GM12878 (cell line): Measurements from ENCODE around the gene CREB5. TPM values are rescaled to one million over a fixed set of nuclear protein-coding genes. Genes with fewer than 3 reads are reported as not detected.

ENCODE experiments used
- ATAC-seq: fragments of 200-7000 bp; cut with Tn5 transposase; 3 replicates; pipeline ENCODE4 v1.9.1; 2020; ENCODE audit warnings: mild to moderate bottlenecking, moderate library complexity
- BruUV-seq: library from RNA; stranded (reverse); fragments of 400-500 nt; replicated peaks from 2 replicates; lab custom pipeline; 2021; lab: Mats Ljungman, UMichigan
- CTCF ChIA-PET: fragments of 300-600 bp; sonication (Branson Sonifier 250); formaldehyde crosslinking; extraction: SDS; loops from one replicate; lab custom pipeline; 2021; ENCODE audit warnings: inconsistent platforms; lab: Yijun Ruan, JAX
- POLR2A ChIA-PET: fragments of 350-600 bp; formaldehyde crosslinking; extraction: SDS; loops from one replicate; lab custom pipeline; 2021; ENCODE audit warnings: inconsistent platforms; lab: Charles Lee
- RAD21 ChIA-PET: fragments of 300-600 bp; sonication (Branson Sonifier 250); formaldehyde crosslinking; loops from one replicate; lab custom pipeline; 2023; ENCODE audit warnings: antibody characterized with exemption; ENCODE audit not compliant: unreplicated experiment; lab: Charles Lee
- SMC1A ChIA-PET: fragments of 300-600 bp; sonication (Branson Sonifier 250); formaldehyde crosslinking; loops from one replicate; lab custom pipeline; 2023; ENCODE audit not compliant: unreplicated experiment, uncharacterized antibody; lab: Charles Lee
- DNase-seq: peaks from one replicate; pipeline ENCODE4 v3.0.0-alpha.2; 2011; ENCODE audit warnings: low read depth, low spot score
- FAIRE-seq: peaks from 3 replicates; lab custom pipeline; 2011; peaks lifted over from hg19 to GRCh38; lab: Jason Lieb, UNC
- H2AFZ ChIP-seq: 2 replicates; pipeline ENCODE4 v1.6.0; 2011; ENCODE audit warnings: low read depth, low read length, control low read depth; ENCODE audit not compliant: control insufficient read depth
- H3K27ac ChIP-seq: 2 replicates; pipeline ENCODE4 v1.5.1; 2011; ENCODE audit warnings: control low read depth; ENCODE audit not compliant: control insufficient read depth, insufficient read depth
- H3K27me3 ChIP-seq, 2 experiments: replicated peaks in 1 of 2; 2 replicates each; pipeline versions ENCODE4 v1.6.0 to v1.6.1; 2011; ENCODE audit warnings: low read length in 1 of 2; ENCODE audit not compliant: control insufficient read depth in 2 of 2, insufficient read depth in 2 of 2
- H3K36me3 ChIP-seq, 2 experiments: 2 replicates each; pipeline ENCODE4 v1.5.1; 2011; ENCODE audit warnings: low read length in 1 of 2; ENCODE audit not compliant: control insufficient read depth in 2 of 2, insufficient read depth in 2 of 2
- H3K4me1 ChIP-seq: 2 replicates; pipeline ENCODE4 v1.6.1; 2011; ENCODE audit warnings: mild to moderate bottlenecking, low read length, moderate library complexity, mixed read lengths; ENCODE audit not compliant: control insufficient read depth, insufficient read depth
- H3K4me2 ChIP-seq: 2 replicates; pipeline ENCODE4 v1.6.0; 2011; ENCODE audit warnings: control low read depth; ENCODE audit not compliant: control insufficient read depth, insufficient read depth
- H3K4me3 ChIP-seq: fragments of 200-600 bp; sonication (generic); 2 replicates; pipeline ENCODE4 v1.5.1; 2016
- H3K79me2 ChIP-seq: 2 replicates; pipeline ENCODE4 v1.6.0; 2011; ENCODE audit warnings: low read length; ENCODE audit not compliant: control insufficient read depth, insufficient read depth
- H3K9ac ChIP-seq: 2 replicates; pipeline ENCODE4 v1.8.0; 2011; ENCODE audit warnings: low read length, control low read depth, mixed read lengths; ENCODE audit not compliant: control insufficient read depth, insufficient read depth
- H3K9me3 ChIP-seq: replicated peaks from 3 replicates; pipeline ENCODE4 v1.5.1; 2011; ENCODE audit warnings: mild to moderate bottlenecking, low read length; ENCODE audit not compliant: control insufficient read depth, insufficient read depth
- H4K20me1 ChIP-seq: 2 replicates; pipeline ENCODE4 v1.6.0; 2011; ENCODE audit not compliant: control insufficient read depth, insufficient read depth
- ASH2L ChIP-seq: fragments of 300-600, 200-600 bp; sonication (generic); IDR thresholded peaks from 2 replicates; pipeline ENCODE4 v1.6.1; 2017; ENCODE audit warnings: low read depth, mild to moderate bottlenecking, borderline replicate concordance
- ATF2 ChIP-seq: IDR thresholded peaks from 2 replicates; pipeline ENCODE4 v1.6.1; 2012; ENCODE audit warnings: low read length, inconsistent platforms
- EGR1 ChIP-seq, 2 experiments: IDR thresholded peaks; 1 replicate in 1 of 2; 2 replicates in 1 of 2; pipeline ENCODE4 v1.6.1; 2011 to 2012; ENCODE audit warnings: low read depth in 2 of 2, low read length in 2 of 2, borderline replicate concordance in 1 of 2, mild to moderate bottlenecking in 1 of 2, moderate library complexity in 1 of 2
- EP300 ChIP-seq, 2 experiments: fragments of 150-350 bp in 1 of 2; IDR thresholded peaks; 2 replicates each; pipeline ENCODE4 v1.6.1; 2011 to 2012; ENCODE audit warnings: low read depth in 2 of 2, low read length in 2 of 2, borderline replicate concordance in 1 of 2, improper control_type of control experiment in 1 of 2, inconsistent platforms in 1 of 2; ENCODE audit not compliant: control insufficient read depth in 1 of 2
- JUNB ChIP-seq: IDR thresholded peaks from 2 replicates; pipeline ENCODE4 v1.6.1; 2016; ENCODE audit warnings: antibody characterized with exemption, mild to moderate bottlenecking
- MTA3 ChIP-seq: IDR thresholded peaks from 2 replicates; pipeline ENCODE4 v1.6.1; 2012; ENCODE audit warnings: low read length, inconsistent platforms, borderline replicate concordance
- NBN ChIP-seq: fragments of 450-650 bp; IDR thresholded peaks from 2 replicates; pipeline ENCODE4 v1.6.1; 2016
- NR2C1 ChIP-seq: fragments of 450-650 bp; IDR thresholded peaks from 2 replicates; pipeline ENCODE4 v1.6.1; 2017; ENCODE audit warnings: antibody characterized with exemption, mild to moderate bottlenecking, moderate library complexity
- RELB ChIP-seq: fragments of 450-650 bp; IDR thresholded peaks from 2 replicates; pipeline ENCODE4 v1.6.1; 2017; ENCODE audit warnings: low read depth, mild to moderate bottlenecking, moderate library complexity
- SIX5 ChIP-seq: IDR thresholded peaks from 2 replicates; pipeline ENCODE4 v1.6.1; 2011; ENCODE audit warnings: mild to moderate bottlenecking, low read depth, low read length, moderate library complexity; ENCODE audit not compliant: severe bottlenecking
- SMARCA5 ChIP-seq: fragments of 450-650 bp; IDR thresholded peaks from 2 replicates; pipeline ENCODE4 v1.6.1; 2017; ENCODE audit warnings: mild to moderate bottlenecking
- TCF3 ChIP-seq: IDR thresholded peaks from 2 replicates; pipeline ENCODE4 v1.6.1; 2012; ENCODE audit warnings: low read depth, mild to moderate bottlenecking, low read length, borderline replicate concordance; ENCODE audit not compliant: insufficient read depth
- WGBS: methylation state at CpG from one replicate; pipeline ENCODE4 v1.1.6; 2016; ENCODE audit warnings: low lambda C conversion rate; ENCODE audit not compliant: insufficient replicate concordance, insufficient coverage; ENCODE audit errors: missing lambda C conversion rate; 5-methylcytosine and 5-hydroxymethylcytosine counted together
- in situ Hi-C: fragments of 300-500 bp; cut with MboI; formaldehyde crosslinking; loops from 9 replicates; pipeline ENCODE4 v1.14.3; 2018; ENCODE audit warnings: mixed read lengths
- intact Hi-C: fragments of 100-400 bp; cut with micrococcal nuclease; formaldehyde crosslinking; loops from one replicate; pipeline ENCODE4 v1.14.2; 2022; ENCODE audit not compliant: unreplicated experiment
- polyA plus RNA-seq, 11 experiments: library from polyadenylated mRNA; depleted of rRNA in 4 of 11; unstranded in 6 of 11; stranded (reverse) in 5 of 11; fragments of >200 nt; fragmentation: Nextera tagmentation in 4 of 11; fragmentation: Illumina TruSeq in 1 of 11; extraction: Ambion mirVana in 4 of 11; extraction: Trizol in 1 of 11; gene quantifications; 1 replicate in 1 of 11; 2 replicates in 10 of 11; pipeline versions ENCODE4 v1.2.1 to v1.2.3, GENCODE V29; 2011 to 2016; ENCODE audit warnings: inconsistent platforms in 2 of 11, missing spikeins in 2 of 11, low read depth in 1 of 11
- total RNA-seq, 4 experiments: library from RNA; depleted of rRNA in 3 of 4; stranded (reverse); fragments of >200 nt in 3 of 4; fragmentation: Illumina TruSeq in 1 of 4; extraction: Trizol in 1 of 4; gene quantifications; 2 replicates each; pipeline versions ENCODE4 v1.2.1 to v1.2.3, GENCODE V29; 2013 to 2021

The CREB5 gene
- total and polyA plus RNA-seq, 10 of the 15 experiments (the other 5 are each of a cell fraction or from before 2014, with no cell fraction given), result 12.9 to 74.1 (median 53.0) TPM

DNA sequence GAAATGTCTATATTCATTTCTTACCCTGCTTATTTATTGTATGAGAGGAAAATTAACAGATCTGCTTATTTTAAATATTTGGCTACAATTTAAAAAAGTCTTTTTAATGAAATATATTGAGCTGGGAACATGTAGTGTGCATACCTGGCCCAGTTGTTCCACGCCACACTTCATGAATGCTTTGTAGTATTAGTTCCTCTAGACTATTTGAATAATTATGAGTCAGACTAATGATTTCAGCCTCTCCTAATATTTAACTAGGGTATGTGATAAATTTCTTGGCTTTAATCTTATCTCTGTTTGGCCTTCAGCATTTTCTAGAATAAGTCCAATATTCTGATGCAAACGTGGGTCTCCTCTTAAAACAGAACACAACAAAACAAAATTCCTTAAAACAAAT is 226.6 kb downstream of the CREB5 start:
- RAD21 ChIA-PET, result no interaction called here

GRCh38 chr7:28640001-28640400 is 227.7 kb downstream of the CREB5 start:
- no peak overlapping the region for H3K4me3 ChIP-seq
- no peaks in the 10 kb centered on the region for H3K4me1 ChIP-seq
- H3K36me3 ChIP-seq, result no peaks in the 10 kb centered on the region
- no peak overlapping the region for H3K27ac ChIP-seq
- ChIA-PET POLR2A (interaction anchor here (0.7 kb wide), 1 partner anchor 28 kb away, joined by 3 read pairs; no protein-coding TSS in a partner anchor), CTCF (no interaction called here), SMC1A (interaction anchor here (0.9 to 1.6 kb wide), 2 partner anchors 8 to 189 kb away, joined by 4 to 5 read pairs; no protein-coding TSS in a partner anchor), RAD21 (interaction anchor here (1.2 kb wide), 1 partner anchor 23 kb away, joined by 3 read pairs; no protein-coding TSS in a partner anchor)
- no peaks in the 10 kb centered on the region for H4K20me1 ChIP-seq
- no peaks in the 10 kb centered on the region for H3K9me3 ChIP-seq
- 69% methylated on average over 2 of the region's 2 CpGs for whole genome bisulfite sequencing
- no peak overlapping the region for H3K9ac ChIP-seq
- intact Hi-C loops, result no loop called here
- in situ Hi-C loops, result no loop called here
- FAIRE-seq, result no peak
- H3K4me2 ChIP-seq, result no peak overlapping the region
- no peak for ATAC-seq
- no peak overlapping the region for H2AFZ ChIP-seq
- no peaks in the 10 kb centered on the region for H3K27me3 ChIP-seq
- BruUV-seq, result no TSS peak
- DNase-seq, result no peak
- no peaks in the 10 kb centered on the region for H3K79me2 ChIP-seq
- TF ChIP-seq EP300 (IDR thresholded peaks at IDR 0.05; ENCODE audit: borderline replicate concordance in 1 of 2, control insufficient read depth in 1 of 2, low read depth in 2 of 2, low read length in 2 of 2) (no peak), SIX5 (no peak), NR2C1 (no peak), TCF3 (no peak), NBN (no peak), SMARCA5 (no peak), ATF2 (no peak), JUNB (no peak), EGR1 (IDR thresholded peaks at IDR 0.05; ENCODE audit: borderline replicate concordance in 1 of 2, low read depth in 2 of 2, low read length in 2 of 2) (no peak), MTA3 (no peak), ASH2L (no peak)

More for the DNA sequence above, 226.6 kb downstream of the CREB5 start:
- no peak overlapping the region for H3K4me2 ChIP-seq
- no peak for DNase-seq
- CTCF ChIA-PET, result interaction anchor here (0.8 to 1.1 kb wide), 2 partner anchors 17 to 215 kb away, joined by 3 read pairs; no protein-coding TSS in a partner anchor
- H3K4me3 ChIP-seq, result no peak overlapping the region
- no peaks in the 10 kb centered on the region for H3K9me3 ChIP-seq
- in situ Hi-C loops, result no loop called here
- POLR2A ChIA-PET, result interaction anchor here (0.6 kb wide), 1 partner anchor 249 kb away, joined by 3 read pairs; no protein-coding TSS in a partner anchor
- H3K27me3 ChIP-seq, result no peaks in the 10 kb centered on the region
- BruUV-seq, result no TSS peak
- H4K20me1 ChIP-seq, result no peaks in the 10 kb centered on the region
- no peak for ATAC-seq
- no peaks in the 10 kb centered on the region; a peak in 1 of 4 replicates for H3K36me3 ChIP-seq
- H3K27ac ChIP-seq, result no peak overlapping the region
- no peak for FAIRE-seq
- intact Hi-C loops, result no loop called here
- H2AFZ ChIP-seq, result no peak overlapping the region
- no peaks in the 10 kb centered on the region for H3K4me1 ChIP-seq
- no peak for TF ChIP-seq RELB
- no peaks in the 10 kb centered on the region for H3K79me2 ChIP-seq
- no peak overlapping the region for H3K9ac ChIP-seq
- SMC1A ChIA-PET, result interaction anchor here (0.7 to 1.6 kb wide), 3 partner anchors 9 to 190 kb away, joined by 3 to 5 read pairs (median 4); no protein-coding TSS in a partner anchor
- WGBS, result 38% methylated on average over 2 of the region's 2 CpGs
